IPS-15b (cell line): Measurements from ENCODE around the gene NDST1.

Experiments used
- H3K27me3 ChIP-seq: one replicate; pipeline ENCODE4 v1.6.1; 2013; ENCODE audit warnings: low read length; ENCODE audit not compliant: control insufficient read depth, insufficient read depth
- H3K36me3 ChIP-seq: one replicate; pipeline ENCODE4 v1.6.1; 2013; ENCODE audit warnings: low read length; ENCODE audit not compliant: control insufficient read depth, insufficient read depth
- H3K4me1 ChIP-seq: one replicate; pipeline ENCODE4 v1.6.1; 2013; ENCODE audit warnings: mild to moderate bottlenecking, low read length; ENCODE audit not compliant: control insufficient read depth, insufficient read depth
- H3K4me3 ChIP-seq: one replicate; pipeline ENCODE4 v1.5.1; 2013; ENCODE audit warnings: low read depth, low read length
- H3K9ac ChIP-seq: one replicate; pipeline ENCODE4 v1.6.1; 2013; ENCODE audit warnings: low read depth, mild to moderate bottlenecking, low read length
- H3K9me3 ChIP-seq: one replicate; pipeline ENCODE4 v1.6.1; 2013; ENCODE audit warnings: mild to moderate bottlenecking, low read length; ENCODE audit not compliant: control insufficient read depth, insufficient read depth

Gene NDST1

GRCh38 chr5:150531686-150532085 is 23.8 kb downstream of the NDST1 start:
- Histone ChIP-seq H3K27me3 (no peaks in the 10 kb centered on the region), H3K36me3 (peaks cover 44% of the 10 kb centered on the region), H3K4me1 (peaks cover 12% of the 10 kb centered on the region), H3K9me3 (no peaks in the 10 kb centered on the region), H3K4me3 (no peak overlapping the region), H3K9ac (no peak overlapping the region)

DNA sequence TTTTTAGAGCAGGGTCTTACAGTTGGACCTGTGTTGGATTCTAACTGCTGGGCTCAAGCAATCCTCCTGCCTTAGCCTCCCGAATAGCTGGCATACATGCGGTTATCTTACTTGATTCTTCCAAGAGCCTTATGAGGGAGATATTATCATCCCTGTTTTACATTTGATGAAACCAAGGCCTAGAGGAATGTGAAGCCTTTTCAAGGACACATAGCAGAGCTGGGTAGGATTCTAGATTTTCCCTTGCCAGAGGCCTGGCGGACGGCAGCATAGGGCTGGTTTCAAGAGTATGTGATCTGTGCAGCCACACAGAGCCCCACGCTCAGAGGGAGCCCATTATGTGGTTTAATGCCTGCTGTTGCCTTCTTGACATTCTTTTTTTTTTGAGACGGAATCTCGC is 24.2 kb downstream of the NDST1 start:
- no peak overlapping the region for H3K9ac ChIP-seq
- no peak overlapping the region for H3K4me3 ChIP-seq
- no peaks in the 10 kb centered on the region for H3K9me3 ChIP-seq
- peaks cover 12% of the 10 kb centered on the region for H3K4me1 ChIP-seq
- H3K27me3 ChIP-seq: no peaks in the 10 kb centered on the region
- peaks cover 43% of the 10 kb centered on the region for H3K36me3 ChIP-seq

DNA sequence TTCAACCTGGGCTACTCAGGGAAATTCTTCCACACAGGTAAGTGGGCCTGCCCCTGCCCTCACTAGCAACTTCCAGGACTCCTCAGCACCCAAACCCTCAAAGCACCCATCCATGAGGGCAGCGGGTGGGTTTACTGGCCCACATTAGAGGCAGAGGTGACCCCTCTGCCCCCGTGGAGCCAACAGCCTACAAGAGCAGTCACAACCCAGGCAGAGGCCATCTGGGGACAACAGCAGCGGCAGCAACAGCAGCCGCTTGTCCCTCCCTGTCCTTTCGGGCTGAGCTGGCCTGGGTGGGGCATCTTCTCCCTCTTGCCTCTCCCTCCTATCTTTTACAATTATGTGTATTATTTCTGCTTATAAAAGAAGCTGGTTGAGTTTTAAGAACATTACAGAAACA is 25.1 kb downstream of the NDST1 start:
- Histone ChIP-seq H3K36me3 (peaks cover 35% of the 10 kb centered on the region), H3K9ac (no peak overlapping the region), H3K27me3 (no peaks in the 10 kb centered on the region), H3K4me1 (peaks cover 14% of the 10 kb centered on the region), H3K4me3 (no peak overlapping the region), H3K9me3 (no peaks in the 10 kb centered on the region)

GRCh38 chr5:150534811-150535210 is 26.9 kb downstream of the NDST1 start:
- Histone ChIP-seq H3K36me3 (peaks cover 46% of the 10 kb centered on the region), H3K9me3 (no peaks in the 10 kb centered on the region), H3K4me3 (no peak overlapping the region), H3K4me1 (peaks cover 7% of the 10 kb centered on the region), H3K9ac (no peak overlapping the region), H3K27me3 (no peaks in the 10 kb centered on the region)

- Histone ChIP-seq H3K27me3 (no peaks in the 10 kb centered on the region), H3K9me3 (no peaks in the 10 kb centered on the region), H3K9ac (no peak overlapping the region), H3K36me3 (peaks cover 54% of the 10 kb centered on the region), H3K4me1 (peaks cover 2% of the 10 kb centered on the region), H3K4me3 (no peak overlapping the region)
Measured at GRCh38 chr5:150535611-150536010, 27.7 kb downstream of the NDST1 start.

GRCh38 chr5:150538007-150538917 is 30.3 kb downstream of the NDST1 start:
- Histone ChIP-seq H3K9me3 (no peaks in the 10 kb centered on the region), H3K4me1 (peaks cover 2% of the 10 kb centered on the region), H3K4me3 (no peak overlapping the region), H3K27me3 (no peaks in the 10 kb centered on the region), H3K9ac (no peak overlapping the region), H3K36me3 (peaks cover 64% of the 10 kb centered on the region)

GRCh38 chr5:150539206-150539605 is 31.3 kb downstream of the NDST1 start:
- Histone ChIP-seq H3K36me3 (peaks cover 64% of the 10 kb centered on the region), H3K9ac (no peak overlapping the region), H3K4me3 (no peak overlapping the region), H3K9me3 (no peaks in the 10 kb centered on the region), H3K27me3 (no peaks in the 10 kb centered on the region), H3K4me1 (peaks cover 2% of the 10 kb centered on the region)

DNA sequence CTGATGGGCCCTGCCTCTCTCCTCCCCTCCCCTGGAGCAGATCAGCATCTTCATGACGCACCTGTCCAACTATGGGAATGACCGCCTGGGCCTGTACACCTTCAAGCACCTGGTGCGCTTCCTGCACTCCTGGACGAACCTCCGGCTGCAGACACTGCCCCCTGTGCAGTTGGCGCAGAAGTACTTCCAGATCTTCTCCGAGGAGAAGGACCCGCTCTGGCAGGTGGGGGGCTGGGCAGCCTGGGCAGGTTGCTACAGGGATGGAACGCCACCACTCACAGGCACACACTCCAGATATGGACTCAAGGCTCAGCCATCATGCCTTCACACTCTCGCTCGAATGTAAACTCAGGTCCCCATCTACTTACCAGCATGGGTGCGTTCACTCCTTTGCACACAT is 32.1 kb downstream of the NDST1 start:
- Histone ChIP-seq H3K36me3 (peaks cover 57% of the 10 kb centered on the region), H3K9ac (no peak overlapping the region), H3K4me1 (peaks cover 2% of the 10 kb centered on the region), H3K9me3 (no peaks in the 10 kb centered on the region), H3K4me3 (no peak overlapping the region), H3K27me3 (no peaks in the 10 kb centered on the region)

DNA sequence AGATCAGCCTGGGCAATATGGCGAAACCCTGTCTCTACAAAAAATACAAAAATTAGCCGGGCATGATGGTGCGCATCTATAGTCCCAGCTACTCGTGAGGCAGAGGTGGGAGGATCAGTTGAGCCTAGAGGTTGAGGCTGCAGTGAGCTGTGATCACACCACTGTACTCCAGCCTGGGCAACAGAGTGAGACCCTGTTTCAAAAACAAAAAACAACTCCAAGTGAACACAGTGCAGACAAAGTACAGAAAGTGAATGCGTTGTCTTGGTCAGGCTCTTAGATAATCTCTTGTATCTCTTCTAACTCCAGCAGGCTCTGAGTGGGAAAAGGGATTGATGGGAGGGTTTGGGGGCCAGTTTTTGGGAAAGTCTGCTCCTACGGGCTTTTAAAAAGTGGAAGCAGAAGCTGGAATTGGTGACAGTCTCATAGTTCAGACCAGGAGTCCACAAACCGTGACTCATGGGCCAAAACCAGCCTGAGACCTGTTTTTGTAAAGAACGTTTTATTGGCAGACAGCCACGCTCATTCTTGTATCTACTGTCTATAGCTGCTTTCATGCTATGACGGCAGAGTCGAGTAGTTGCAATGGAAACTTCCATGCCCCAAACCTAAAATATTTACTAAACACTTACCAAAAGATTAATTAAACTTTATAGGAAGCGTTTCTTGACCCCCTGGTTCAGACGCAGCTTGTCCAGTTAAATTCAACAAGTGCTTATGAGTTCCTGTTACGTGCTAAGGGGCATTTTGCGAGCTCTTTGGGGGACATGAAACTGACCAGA is 32.9 kb downstream of the NDST1 start:
- H3K9ac ChIP-seq: no peak overlapping the region
- no peaks in the 10 kb centered on the region for H3K27me3 ChIP-seq
- H3K4me3 ChIP-seq: no peak overlapping the region
- H3K4me1 ChIP-seq: peaks cover 2% of the 10 kb centered on the region
- peaks cover 57% of the 10 kb centered on the region for H3K36me3 ChIP-seq
- no peaks in the 10 kb centered on the region for H3K9me3 ChIP-seq

GRCh38 chr5:150541397-150541675 is 33.4 kb downstream of the NDST1 start:
- no peak overlapping the region for H3K9ac ChIP-seq
- peaks cover 58% of the 10 kb centered on the region for H3K36me3 ChIP-seq
- no peak overlapping the region for H3K4me3 ChIP-seq
- no peaks in the 10 kb centered on the region for H3K27me3 ChIP-seq
- peaks cover 2% of the 10 kb centered on the region for H3K4me1 ChIP-seq
- H3K9me3 ChIP-seq: no peaks in the 10 kb centered on the region

DNA sequence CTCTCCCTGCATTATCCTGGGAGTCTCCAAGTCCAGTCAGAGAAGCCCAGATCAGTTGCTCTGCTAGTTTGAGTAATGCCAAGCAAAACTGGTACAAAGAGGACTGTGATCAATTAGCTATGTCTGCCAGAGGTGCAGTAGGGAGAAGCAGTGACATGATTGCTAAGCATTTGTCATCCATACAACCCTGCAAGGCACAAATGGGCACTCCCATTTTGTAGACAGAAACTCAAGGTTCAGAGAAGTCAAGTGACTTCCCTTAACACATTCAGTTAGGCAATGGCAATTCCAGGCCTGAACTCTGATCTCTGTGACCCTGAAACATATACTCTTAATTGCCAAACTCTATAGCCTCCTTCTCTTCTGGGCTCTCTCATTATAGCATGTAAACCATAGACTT is 34.0 kb downstream of the NDST1 start:
- no peaks in the 10 kb centered on the region for H3K27me3 ChIP-seq
- no peaks in the 10 kb centered on the region for H3K9me3 ChIP-seq
- peaks cover 63% of the 10 kb centered on the region for H3K36me3 ChIP-seq
- no peak overlapping the region for H3K4me3 ChIP-seq
- peaks cover 2% of the 10 kb centered on the region for H3K4me1 ChIP-seq
- H3K9ac ChIP-seq: no peak overlapping the region

DNA sequence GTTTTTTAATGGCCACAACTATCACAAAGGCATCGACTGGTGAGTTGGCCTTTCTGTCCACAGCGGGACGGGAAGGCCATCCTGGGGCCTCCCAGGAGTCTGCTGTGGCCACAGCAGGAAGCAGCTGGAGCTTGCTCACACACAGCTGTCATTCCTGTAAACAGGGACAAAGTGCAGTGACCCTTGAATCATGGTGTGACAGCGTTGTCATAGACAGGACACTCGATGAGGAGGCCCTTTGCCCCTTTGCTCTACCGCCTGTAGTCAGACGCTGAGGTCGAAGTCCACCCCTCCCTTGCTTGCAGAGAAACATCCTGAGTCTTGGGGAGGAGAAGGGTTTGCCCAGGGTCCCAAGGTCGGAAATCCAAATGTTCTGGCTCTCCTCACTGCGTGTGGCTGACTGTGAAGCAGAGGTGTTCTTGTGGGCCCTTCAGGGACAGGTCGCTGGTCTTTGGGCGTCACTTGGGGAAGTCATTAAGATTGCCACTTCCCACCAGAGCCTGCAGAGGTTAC is 35.1 kb downstream of the NDST1 start:
- H3K27me3 ChIP-seq: no peaks in the 10 kb centered on the region
- H3K36me3 ChIP-seq: peaks cover 72% of the 10 kb centered on the region
- no peak overlapping the region for H3K4me3 ChIP-seq
- H3K9me3 ChIP-seq: no peaks in the 10 kb centered on the region
- no peak overlapping the region for H3K9ac ChIP-seq
- no peaks in the 10 kb centered on the region for H3K4me1 ChIP-seq
